Iris pigment epithelial cell (primary cell): ENCODE measurements around the gene IL1RAPL2.
"Not testable (repeated sequence)": the region's sequence is repeated elsewhere in the genome, so short reads cannot be mapped to it uniquely, and the experiment has no call there.

ENCODE experiments used
- DNase-seq: peaks from one replicate; pipeline ENCODE4 v3.0.0-alpha.2; 2011; ENCODE audit warnings: low read depth

Gene IL1RAPL2

DNA sequence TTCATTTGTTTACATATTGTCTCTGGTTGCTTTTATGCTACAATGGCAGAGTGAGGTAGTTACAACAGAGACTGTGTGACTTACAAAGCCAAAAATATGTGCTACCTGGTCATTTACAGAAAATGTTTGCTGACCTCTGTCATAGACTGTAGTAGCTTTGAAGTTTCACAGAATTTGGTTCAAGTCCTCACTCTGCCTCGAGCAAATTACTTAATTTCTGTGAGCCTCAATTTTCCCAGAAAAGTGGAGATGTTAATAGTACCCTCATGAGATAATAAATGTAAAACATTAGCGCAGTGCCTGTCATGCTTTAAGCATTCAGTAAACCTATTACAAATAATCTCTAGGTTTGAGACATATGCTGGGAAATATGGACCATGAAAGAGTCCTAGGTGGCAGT is 1237.9 kb downstream of the IL1RAPL2 start:
- no peak for DNase-seq

DNA sequence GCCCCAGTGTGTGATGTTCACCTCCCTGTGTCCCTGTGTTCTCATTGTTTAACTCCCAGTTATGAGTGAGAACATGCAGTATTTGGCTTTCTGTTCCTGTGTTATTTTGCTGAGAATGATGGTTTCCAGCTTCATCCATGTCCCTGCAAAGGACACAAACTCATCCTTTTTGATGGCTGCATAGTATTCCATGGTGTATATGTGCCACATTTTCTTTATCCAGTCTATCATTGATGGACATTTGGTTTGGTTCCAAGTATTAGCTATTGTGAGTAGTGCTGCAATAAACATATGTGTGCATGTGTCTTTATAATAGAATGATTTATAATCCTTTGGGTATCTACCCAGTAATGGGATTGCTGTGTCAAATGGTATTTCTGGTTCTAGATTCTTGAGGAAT is 1239.7 kb downstream of the IL1RAPL2 start:
- DNase-seq, result not testable (repeated sequence)

DNA sequence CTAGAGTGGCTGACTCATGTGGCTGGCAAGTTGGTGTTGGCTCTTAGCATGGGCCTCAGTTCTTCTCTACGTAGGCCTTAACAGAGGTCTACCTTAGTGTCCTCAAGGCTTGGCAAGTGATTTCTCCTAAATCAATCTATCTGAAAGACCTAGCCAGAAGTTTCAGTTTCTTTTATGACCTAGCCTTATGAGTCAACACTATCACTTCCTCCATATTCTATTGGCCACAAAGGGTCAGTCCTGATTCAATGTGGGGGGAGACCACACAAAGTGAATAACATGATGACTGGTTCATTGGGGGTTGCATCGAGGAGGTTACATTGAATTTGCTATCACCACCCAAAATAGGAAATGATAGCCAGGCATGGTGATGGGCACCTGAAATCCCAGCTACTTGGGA is 1250.5 kb downstream of the IL1RAPL2 start:
- no peak for DNase-seq
